ENCODE measurements around the gene GPR149. TPM values are rescaled to one million over a fixed set of nuclear protein-coding genes. Genes with fewer than 3 reads are reported as not detected.

The GPR149 gene
- total RNA-seq, 1 experiment from 2014 or later: not detected

DNA sequence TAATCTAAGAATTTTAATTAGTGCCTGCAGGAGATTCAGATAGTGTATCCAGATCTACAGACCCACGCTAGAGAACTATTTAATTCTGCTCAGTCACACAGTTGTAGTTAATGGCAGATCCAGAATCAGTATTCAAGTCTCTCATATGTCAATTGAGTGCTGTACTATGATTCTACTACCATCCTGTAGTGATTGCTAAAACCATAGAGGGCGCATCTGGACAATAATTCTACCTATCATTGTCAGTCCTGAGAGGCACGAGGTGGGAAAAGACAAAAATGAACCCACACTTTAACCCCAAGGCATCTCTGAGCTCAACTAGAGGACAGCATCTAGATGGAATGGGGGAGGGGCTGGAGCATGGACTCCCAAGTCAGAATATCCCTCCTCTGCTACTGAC is 128.4 kb downstream of the GPR149 start:
- no CpG with 5 or more reads among the region's 3 CpGs for WGBS (ENCODE audit: extremely low coverage, insufficient read length, low lambda C conversion rate)
- Histone ChIP-seq H2AK5ac (ENCODE audit: insufficient read length, low read length) (no peak overlapping the region), H4K8ac (replicated peaks; ENCODE audit: insufficient read length, low read depth, low read length) (no peak overlapping the region), H3K9ac (ENCODE audit: extremely low read depth, insufficient read length, low read length) (no peak overlapping the region), H3T11ph (ENCODE audit: low read length) (no peak overlapping the region), H2AFZ (ENCODE audit: low read length) (no peak overlapping the region), H2BK5ac (ENCODE audit: insufficient read length, low read length) (no peak overlapping the region), H3K4me1 (ENCODE audit: insufficient read depth, low read length) (no peaks in the 10 kb centered on the region), H3K14ac (ENCODE audit: insufficient read depth, low read length) (no peak overlapping the region), H3K56ac (ENCODE audit: insufficient read length, low read depth, low read length) (no peak overlapping the region), H3K79me2 (ENCODE audit: insufficient read depth, low read length) (no peaks in the 10 kb centered on the region), H3K9me3 (ENCODE audit: control insufficient read depth, low read depth, low read length) (no peaks in the 10 kb centered on the region), H3K79me1 (ENCODE audit: insufficient read depth, low read depth, low read length, poor library complexity, severe bottlenecking) (no peaks in the 10 kb centered on the region), H3K23ac (ENCODE audit: insufficient read length, low read depth, low read length) (no peak overlapping the region), H4K91ac (ENCODE audit: insufficient read length, low read depth, low read length) (no peak overlapping the region), H3K4ac (ENCODE audit: low read depth, low read length) (no peak overlapping the region), H2BK120ac (ENCODE audit: low read depth, low read length, poor library complexity, severe bottlenecking) (no peak overlapping the region), H3K27ac (ENCODE audit: insufficient read length, low read depth, low read length) (no peak overlapping the region), H4K5ac (ENCODE audit: insufficient read length, low read depth, low read length) (no peak overlapping the region), H3K4me2 (ENCODE audit: insufficient read depth, insufficient read length, low read length) (no peak overlapping the region), H4K20me1 (ENCODE audit: control insufficient read depth, insufficient read depth, insufficient read length) (no peaks in the 10 kb centered on the region), H3K27me3 (ENCODE audit: insufficient read depth, low read length) (no peaks in the 10 kb centered on the region), H2BK20ac (ENCODE audit: low read depth, low read length, poor library complexity, severe bottlenecking) (no peak overlapping the region), H3K18ac (ENCODE audit: insufficient read length, low read depth, low read length) (no peak overlapping the region), H3K23me2 (ENCODE audit: insufficient read length, low read depth, low read length, poor library complexity, severe bottlenecking) (no peaks in the 10 kb centered on the region), H2BK15ac (ENCODE audit: low read depth, low read length) (no peak overlapping the region), H2BK12ac (ENCODE audit: insufficient read length, low read depth, low read length) (no peak overlapping the region)
- H3K27ac Mint-ChIP-seq: 0 out of 7 replicates have a peak overlapping the region, but pooled peaks of 1 of the 3 experiments have one; percentile 22
- H3K9me3 Mint-ChIP-seq: no peaks in the 10 kb centered on the region
- H3K27me3 Mint-ChIP-seq (ENCODE audit: low read depth): no peaks in the 10 kb centered on the region
- no peak overlapping the region for H3K4me3 Mint-ChIP-seq
- DNase-seq: no peak
- no peaks in the 10 kb centered on the region for H3K4me1 Mint-ChIP-seq
- TF ChIP-seq CTCF (conservative IDR thresholded peaks at IDR 0.05): no peak
- peaks cover 29 to 78% (median 78%) of the 10 kb centered on the region in 3 experiments; a peak in 6 of 7 replicates for H3K36me3 Mint-ChIP-seq (ENCODE audit: insufficient read depth in 1 of 3, low read depth in 3 of 3)
